Mesendoderm (in vitro differentiated cells): Measurements from ENCODE around the gene TP53I13.
"Not testable (repeated sequence)": the region's sequence is repeated elsewhere in the genome, so short reads cannot be mapped to it uniquely, and the experiment has no call there.

Source experiments
- DNase-seq: peaks from one replicate; pipeline ENCODE4 v3.0.0; 2013
- H2AK5ac ChIP-seq: 2 replicates; pipeline ENCODE4 v1.6.1; 2013; ENCODE audit warnings: low read length, inconsistent platforms
- H2BK120ac ChIP-seq: 2 replicates; pipeline ENCODE4 v1.6.1; 2013; ENCODE audit warnings: low read depth, mild to moderate bottlenecking, low read length, moderate library complexity, mixed read lengths
- H2BK15ac ChIP-seq: replicated peaks from 2 replicates; pipeline ENCODE4 v1.6.1; 2013; ENCODE audit warnings: low read depth, mild to moderate bottlenecking, moderate library complexity
- H2BK5ac ChIP-seq: 2 replicates; pipeline ENCODE4 v1.6.1; 2013; ENCODE audit warnings: low read length, inconsistent platforms
- H3K18ac ChIP-seq: 2 replicates; pipeline ENCODE4 v1.6.1; 2013; ENCODE audit warnings: mild to moderate bottlenecking, low read length, mixed read lengths
- H3K23ac ChIP-seq: one replicate; pipeline ENCODE4 v1.6.1; 2013; ENCODE audit warnings: low read length
- H3K27ac ChIP-seq: 2 replicates; pipeline ENCODE4 v1.5.1; 2013; ENCODE audit warnings: low read depth, mild to moderate bottlenecking, inconsistent platforms, low read length, moderate library complexity
- H3K27me3 ChIP-seq: 2 replicates; pipeline ENCODE4 v1.6.1; 2013; ENCODE audit warnings: low read length, control low read depth, mild to moderate bottlenecking, inconsistent platforms; ENCODE audit not compliant: insufficient read depth, poor library complexity
- H3K36me3 ChIP-seq: 2 replicates; pipeline ENCODE4 v1.6.1; 2013; ENCODE audit warnings: low read length, inconsistent platforms; ENCODE audit not compliant: control insufficient read depth, insufficient read depth
- H3K4ac ChIP-seq: one replicate; pipeline ENCODE4 v1.6.1; 2013; ENCODE audit warnings: low read depth, mild to moderate bottlenecking, low read length, moderate library complexity
- H3K4me1 ChIP-seq: 2 replicates; pipeline ENCODE4 v1.6.1; 2013; ENCODE audit warnings: low read depth, low read length, inconsistent platforms; ENCODE audit not compliant: control insufficient read depth
- H3K4me2 ChIP-seq: 2 replicates; pipeline ENCODE4 v1.6.1; 2013; ENCODE audit warnings: low read length
- H3K4me3 ChIP-seq: 2 replicates; pipeline ENCODE4 v1.5.1; 2013; ENCODE audit warnings: mild to moderate bottlenecking, low read length
- H3K56ac ChIP-seq: one replicate; pipeline ENCODE4 v1.6.1; 2013; ENCODE audit warnings: low read length
- H3K79me1 ChIP-seq: 2 replicates; pipeline ENCODE4 v1.6.1; 2013; ENCODE audit warnings: low read length, inconsistent platforms
- H3K79me2 ChIP-seq: 2 replicates; pipeline ENCODE4 v1.6.1; 2013; ENCODE audit warnings: mild to moderate bottlenecking, low read length; ENCODE audit not compliant: control insufficient read depth, insufficient read depth
- H3K9ac ChIP-seq: 2 replicates; pipeline ENCODE4 v1.6.1; 2013; ENCODE audit warnings: low read length, inconsistent platforms
- H4K5ac ChIP-seq: one replicate; pipeline ENCODE4 v1.6.1; 2013; ENCODE audit warnings: low read length
- H4K8ac ChIP-seq: one replicate; pipeline ENCODE4 v1.6.1; 2013; ENCODE audit warnings: low read depth, mild to moderate bottlenecking, control low read depth, low read length, moderate library complexity
- WGBS: extraction: QIAGEN DNeasy Blood & Tissue Kit; methylation state at CpG from one replicate; pipeline ENCODE4 v1.1.7; 2013; ENCODE audit warnings: low lambda C conversion rate, missing lambda C conversion rate; ENCODE audit not compliant: insufficient coverage; ENCODE audit errors: extremely low coverage; 5-methylcytosine and 5-hydroxymethylcytosine counted together

Gene TP53I13

GRCh38 chr17:29558139-29558538 is 10.4 kb upstream of the TP53I13 start:
- H3K4ac ChIP-seq, H3K4me2 ChIP-seq, H3K27ac ChIP-seq, H3K18ac ChIP-seq, H3K4me1 ChIP-seq, H2BK120ac ChIP-seq, H2BK15ac ChIP-seq, H2BK5ac ChIP-seq, H3K4me3 ChIP-seq, H3K27me3 ChIP-seq, H3K36me3 ChIP-seq, H3K56ac ChIP-seq, H3K79me2 ChIP-seq, H2AK5ac ChIP-seq, H4K5ac ChIP-seq, H3K23ac ChIP-seq, H3K79me1 ChIP-seq, H3K9ac ChIP-seq, H4K8ac ChIP-seq, DNase-seq: not testable (repeated sequence)
- WGBS = no CpG with 5 or more reads among the region's 5 CpGs

GRCh38 chr17:29559640-29560039 is 8.9 kb upstream of the TP53I13 start:
- Histone ChIP-seq H3K36me3 (no peaks in the 10 kb centered on the region), H3K27me3 (no peaks in the 10 kb centered on the region), H3K4me3 (no peak overlapping the region), H3K79me1 (no peaks in the 10 kb centered on the region), H3K9ac (no peak overlapping the region), H3K27ac (no peak overlapping the region), H3K4ac (no peak overlapping the region), H4K8ac (no peak overlapping the region), H3K56ac (no peak overlapping the region), H3K4me2 (no peak overlapping the region), H3K79me2 (no peaks in the 10 kb centered on the region), H2AK5ac (no peak overlapping the region), H3K23ac (no peak overlapping the region), H2BK15ac (no peak overlapping the region), H2BK5ac (no peak overlapping the region), H3K18ac (no peak overlapping the region), H3K4me1 (no peaks in the 10 kb centered on the region), H2BK120ac (no peak overlapping the region), H4K5ac (no peak overlapping the region)
- WGBS = no CpG with 5 or more reads among the region's 2 CpGs
- no peak for DNase-seq

GRCh38 chr17:29560316-29560715 is 8.2 kb upstream of the TP53I13 start:
- Histone ChIP-seq H4K5ac (no peak overlapping the region), H3K18ac (no peak overlapping the region), H3K79me2 (no peaks in the 10 kb centered on the region), H2AK5ac (no peak overlapping the region), H3K56ac (no peak overlapping the region), H2BK120ac (no peak overlapping the region), H3K4me1 (no peaks in the 10 kb centered on the region), H2BK15ac (no peak overlapping the region), H3K27ac (no peak overlapping the region), H3K4me3 (no peak overlapping the region), H3K23ac (no peak overlapping the region), H2BK5ac (no peak overlapping the region), H3K9ac (no peak overlapping the region), H4K8ac (no peak overlapping the region), H3K4ac (no peak overlapping the region), H3K36me3 (no peaks in the 10 kb centered on the region), H3K27me3 (no peaks in the 10 kb centered on the region), H3K79me1 (no peaks in the 10 kb centered on the region), H3K4me2 (no peak overlapping the region)
- no CpG with 5 or more reads among the region's 6 CpGs for WGBS
- no peak for DNase-seq

GRCh38 chr17:29561554-29562517 is 6.7 kb upstream of the TP53I13 start:
- Histone ChIP-seq H3K79me2 (no peaks in the 10 kb centered on the region), H3K23ac (no peak overlapping the region), H3K18ac (no peak overlapping the region), H3K36me3 (no peaks in the 10 kb centered on the region), H2BK15ac (no peak overlapping the region), H2AK5ac (no peak overlapping the region), H2BK5ac (no peak overlapping the region), H3K56ac (no peak overlapping the region), H3K4me1 (no peaks in the 10 kb centered on the region), H3K27ac (no peak overlapping the region), H3K27me3 (peaks cover 6% of the 10 kb centered on the region), H2BK120ac (no peak overlapping the region), H3K79me1 (no peaks in the 10 kb centered on the region), H4K8ac (no peak overlapping the region), H3K9ac (no peak overlapping the region), H3K4me2 (no peak overlapping the region), H3K4me3 (no peak overlapping the region), H3K4ac (no peak overlapping the region), H4K5ac (no peak overlapping the region)
- no peak for DNase-seq
- no CpG with 5 or more reads among the region's 17 CpGs for WGBS

GRCh38 chr17:29562615-29563014 is 5.9 kb upstream of the TP53I13 start:
- Histone ChIP-seq H3K18ac (no peak overlapping the region), H2BK15ac (no peak overlapping the region), H4K5ac (no peak overlapping the region), H2BK5ac (no peak overlapping the region), H3K4me2 (no peak overlapping the region), H3K9ac (no peak overlapping the region), H3K36me3 (no peaks in the 10 kb centered on the region), H3K4me3 (no peak overlapping the region), H2BK120ac (no peak overlapping the region), H3K79me2 (no peaks in the 10 kb centered on the region), H3K27me3 (peaks cover 6% of the 10 kb centered on the region), H3K23ac (no peak overlapping the region), H2AK5ac (no peak overlapping the region), H3K27ac (no peak overlapping the region), H4K8ac (no peak overlapping the region), H3K79me1 (no peaks in the 10 kb centered on the region), H3K4me1 (no peaks in the 10 kb centered on the region), H3K56ac (no peak overlapping the region), H3K4ac (no peak overlapping the region)
- DNase-seq = no peak
- WGBS = no CpG with 5 or more reads among the region's 18 CpGs
